HEK293 (cell line): ENCODE data around the gene CTDSP2.

ENCODE experiments used
- BCL11B ChIP-seq: fragments of 450-650 bp; formaldehyde crosslinking; IDR thresholded peaks from 2 replicates; pipeline ENCODE4 v1.5.1; 2016; ENCODE audit warnings: low read depth, missing biosample characterization, missing genetic modification characterization
- INSM2 ChIP-seq: fragments of 450-650 bp; formaldehyde crosslinking; IDR thresholded peaks from 2 replicates; pipeline ENCODE4 v1.5.1; 2016; ENCODE audit warnings: missing biosample characterization, missing genetic modification characterization
- KLF9 ChIP-seq: fragments of 450-650 bp; formaldehyde crosslinking; IDR thresholded peaks from 2 replicates; pipeline ENCODE4 v1.5.1; 2016; ENCODE audit warnings: missing biosample characterization, missing genetic modification characterization, low read depth
- MYNN ChIP-seq: fragments of 450-650 bp; formaldehyde crosslinking; IDR thresholded peaks from 2 replicates; pipeline ENCODE4 v1.5.1; 2016; ENCODE audit warnings: missing biosample characterization, missing genetic modification characterization, borderline replicate concordance
- PRDM2 ChIP-seq: fragments of 450-650 bp; formaldehyde crosslinking; IDR thresholded peaks from 2 replicates; pipeline ENCODE4 v1.5.1; 2016; ENCODE audit warnings: missing biosample characterization, missing genetic modification characterization, borderline replicate concordance
- SP7 ChIP-seq: fragments of 450-650 bp; formaldehyde crosslinking; IDR thresholded peaks from 2 replicates; pipeline ENCODE4 v1.5.1; 2016; ENCODE audit warnings: missing biosample characterization, missing genetic modification characterization
- ZBTB17 ChIP-seq: fragments of 450-650 bp; formaldehyde crosslinking; IDR thresholded peaks from 2 replicates; pipeline ENCODE4 v1.5.1; 2016; ENCODE audit warnings: missing biosample characterization, missing genetic modification characterization
- ZBTB21 ChIP-seq: fragments of 450-650 bp; formaldehyde crosslinking; IDR thresholded peaks from 2 replicates; pipeline ENCODE4 v1.5.1; 2017; ENCODE audit warnings: missing biosample characterization, missing genetic modification characterization
- ZIC2 ChIP-seq: fragments of 450-650 bp; formaldehyde crosslinking; IDR thresholded peaks from 2 replicates; pipeline ENCODE4 v1.5.1; 2016; ENCODE audit warnings: missing biosample characterization, missing genetic modification characterization
- ZNF132 ChIP-seq: fragments of 450-650 bp; formaldehyde crosslinking; IDR thresholded peaks from 2 replicates; pipeline ENCODE4 v1.5.1; 2017; ENCODE audit warnings: missing biosample characterization, missing genetic modification characterization, borderline replicate concordance
- ZNF146 ChIP-seq: fragments of 450-650 bp; formaldehyde crosslinking; IDR thresholded peaks from 2 replicates; pipeline ENCODE4 v1.5.1; 2016; ENCODE audit warnings: missing biosample characterization, missing genetic modification characterization
- ZNF184 ChIP-seq: fragments of 450-650 bp; IDR thresholded peaks from 2 replicates; pipeline ENCODE4 v1.5.1; 2018; ENCODE audit warnings: missing biosample characterization, mild to moderate bottlenecking, missing genetic modification characterization
- ZNF391 ChIP-seq: fragments of 450-650 bp; formaldehyde crosslinking; IDR thresholded peaks from 2 replicates; pipeline ENCODE4 v1.5.1; 2016; ENCODE audit warnings: low read depth, missing biosample characterization, missing genetic modification characterization, borderline replicate concordance
- ZNF501 ChIP-seq: fragments of 450-650 bp; formaldehyde crosslinking; IDR thresholded peaks from 2 replicates; pipeline ENCODE4 v1.5.1; 2016; ENCODE audit warnings: missing biosample characterization, missing genetic modification characterization
- ZNF510 ChIP-seq: fragments of 450-650 bp; formaldehyde crosslinking; IDR thresholded peaks from 2 replicates; pipeline ENCODE4 v1.5.1; 2018; ENCODE audit warnings: mild to moderate bottlenecking, missing genetic modification characterization, missing biosample characterization; ENCODE audit not compliant: insufficient replicate concordance
- ZNF629 ChIP-seq: fragments of 450-650 bp; formaldehyde crosslinking; IDR thresholded peaks from 2 replicates; pipeline ENCODE4 v1.5.1; 2017; ENCODE audit warnings: missing biosample characterization, missing genetic modification characterization
- ZNF645 ChIP-seq: fragments of 450-650 bp; formaldehyde crosslinking; IDR thresholded peaks from 2 replicates; pipeline ENCODE4; 2016; ENCODE audit warnings: missing biosample characterization, missing genetic modification characterization
- TF ChIP-seq, protein P1 (sequence below): fragments of 450-650 bp; formaldehyde crosslinking; IDR thresholded peaks from 2 replicates; pipeline ENCODE4 v1.5.1; 2017; ENCODE audit warnings: missing biosample characterization, missing genetic modification characterization
- TF ChIP-seq, protein P2 (sequence below): fragments of 450-650 bp; formaldehyde crosslinking; IDR thresholded peaks from 2 replicates; pipeline ENCODE4 v1.5.1; 2016; ENCODE audit warnings: missing biosample characterization, missing genetic modification characterization
- TF ChIP-seq, protein P3 (sequence below): fragments of 450-650 bp; formaldehyde crosslinking; IDR thresholded peaks from 2 replicates; pipeline ENCODE4 v1.5.1; 2016; ENCODE audit warnings: missing biosample characterization, missing genetic modification characterization
- TF ChIP-seq, protein P4 (sequence below): fragments of 450-650 bp; formaldehyde crosslinking; IDR thresholded peaks from 2 replicates; pipeline ENCODE4 v1.5.1; 2016; ENCODE audit warnings: missing biosample characterization, missing genetic modification characterization

The CTDSP2 gene

GRCh38 chr12:57771873-57772428 is 74.6 kb downstream of the CTDSP2 start, which contains the start of gene METTL1 (continued):
- TF ChIP-seq, protein P1, sequence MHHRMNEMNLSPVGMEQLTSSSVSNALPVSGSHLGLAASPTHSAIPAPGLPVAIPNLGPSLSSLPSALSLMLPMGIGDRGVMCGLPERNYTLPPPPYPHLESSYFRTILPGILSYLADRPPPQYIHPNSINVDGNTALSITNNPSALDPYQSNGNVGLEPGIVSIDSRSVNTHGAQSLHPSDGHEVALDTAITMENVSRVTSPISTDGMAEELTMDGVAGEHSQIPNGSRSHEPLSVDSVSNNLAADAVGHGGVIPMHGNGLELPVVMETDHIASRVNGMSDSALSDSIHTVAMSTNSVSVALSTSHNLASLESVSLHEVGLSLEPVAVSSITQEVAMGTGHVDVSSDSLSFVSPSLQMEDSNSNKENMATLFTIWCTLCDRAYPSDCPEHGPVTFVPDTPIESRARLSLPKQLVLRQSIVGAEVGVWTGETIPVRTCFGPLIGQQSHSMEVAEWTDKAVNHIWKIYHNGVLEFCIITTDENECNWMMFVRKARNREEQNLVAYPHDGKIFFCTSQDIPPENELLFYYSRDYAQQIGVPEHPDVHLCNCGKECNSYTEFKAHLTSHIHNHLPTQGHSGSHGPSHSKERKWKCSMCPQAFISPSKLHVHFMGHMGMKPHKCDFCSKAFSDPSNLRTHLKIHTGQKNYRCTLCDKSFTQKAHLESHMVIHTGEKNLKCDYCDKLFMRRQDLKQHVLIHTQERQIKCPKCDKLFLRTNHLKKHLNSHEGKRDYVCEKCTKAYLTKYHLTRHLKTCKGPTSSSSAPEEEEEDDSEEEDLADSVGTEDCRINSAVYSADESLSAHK, result peak; percentile 57
- TF ChIP-seq ZBTB17 (peak; percentile 99), BCL11B (tag by site-specific recombination) (no peak), ZNF132 (tag by site-specific recombination) (no peak), ZNF629 (peak; percentile 98), ZNF391 (tag by site-specific recombination) (peak; percentile 75; the same call in 1 of the 2 replicates), ZIC2 (tag by site-specific recombination) (peak; percentile 69), ZBTB21 (tag by site-specific recombination) (peak; percentile 95), INSM2 (peak; percentile 81), SP7 (tag by site-specific recombination) (peak; percentile 93), ZNF501 (tag by site-specific recombination) (peak; percentile 99), KLF9 (tag by site-specific recombination) (peak; percentile 76; the same call in 1 of the 2 replicates), ZNF645 (tag by site-specific recombination) (no peak), ZNF146 (no peak), ZNF510 (tag by site-specific recombination) (no peak), ZNF184 (peak; percentile 55; the same call in 1 of the 2 replicates), MYNN (tag by site-specific recombination) (peak; percentile 66; the same call in 1 of the 2 replicates), PRDM2 (tag by site-specific recombination) (no peak)
- TF ChIP-seq, protein P2, sequence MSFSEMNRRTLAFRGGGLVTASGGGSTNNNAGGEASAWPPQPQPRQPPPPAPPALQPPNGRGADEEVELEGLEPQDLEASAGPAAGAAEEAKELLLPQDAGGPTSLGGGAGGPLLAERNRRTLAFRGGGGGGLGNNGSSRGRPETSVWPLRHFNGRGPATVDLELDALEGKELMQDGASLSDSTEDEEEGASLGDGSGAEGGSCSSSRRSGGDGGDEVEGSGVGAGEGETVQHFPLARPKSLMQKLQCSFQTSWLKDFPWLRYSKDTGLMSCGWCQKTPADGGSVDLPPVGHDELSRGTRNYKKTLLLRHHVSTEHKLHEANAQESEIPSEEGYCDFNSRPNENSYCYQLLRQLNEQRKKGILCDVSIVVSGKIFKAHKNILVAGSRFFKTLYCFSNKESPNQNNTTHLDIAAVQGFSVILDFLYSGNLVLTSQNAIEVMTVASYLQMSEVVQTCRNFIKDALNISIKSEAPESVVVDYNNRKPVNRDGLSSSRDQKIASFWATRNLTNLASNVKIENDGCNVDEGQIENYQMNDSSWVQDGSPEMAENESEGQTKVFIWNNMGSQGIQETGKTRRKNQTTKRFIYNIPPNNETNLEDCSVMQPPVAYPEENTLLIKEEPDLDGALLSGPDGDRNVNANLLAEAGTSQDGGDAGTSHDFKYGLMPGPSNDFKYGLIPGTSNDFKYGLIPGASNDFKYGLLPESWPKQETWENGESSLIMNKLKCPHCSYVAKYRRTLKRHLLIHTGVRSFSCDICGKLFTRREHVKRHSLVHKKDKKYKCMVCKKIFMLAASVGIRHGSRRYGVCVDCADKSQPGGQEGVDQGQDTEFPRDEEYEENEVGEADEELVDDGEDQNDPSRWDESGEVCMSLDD (tag by site-specific recombination), result peak; percentile 98
- TF ChIP-seq, protein P3, sequence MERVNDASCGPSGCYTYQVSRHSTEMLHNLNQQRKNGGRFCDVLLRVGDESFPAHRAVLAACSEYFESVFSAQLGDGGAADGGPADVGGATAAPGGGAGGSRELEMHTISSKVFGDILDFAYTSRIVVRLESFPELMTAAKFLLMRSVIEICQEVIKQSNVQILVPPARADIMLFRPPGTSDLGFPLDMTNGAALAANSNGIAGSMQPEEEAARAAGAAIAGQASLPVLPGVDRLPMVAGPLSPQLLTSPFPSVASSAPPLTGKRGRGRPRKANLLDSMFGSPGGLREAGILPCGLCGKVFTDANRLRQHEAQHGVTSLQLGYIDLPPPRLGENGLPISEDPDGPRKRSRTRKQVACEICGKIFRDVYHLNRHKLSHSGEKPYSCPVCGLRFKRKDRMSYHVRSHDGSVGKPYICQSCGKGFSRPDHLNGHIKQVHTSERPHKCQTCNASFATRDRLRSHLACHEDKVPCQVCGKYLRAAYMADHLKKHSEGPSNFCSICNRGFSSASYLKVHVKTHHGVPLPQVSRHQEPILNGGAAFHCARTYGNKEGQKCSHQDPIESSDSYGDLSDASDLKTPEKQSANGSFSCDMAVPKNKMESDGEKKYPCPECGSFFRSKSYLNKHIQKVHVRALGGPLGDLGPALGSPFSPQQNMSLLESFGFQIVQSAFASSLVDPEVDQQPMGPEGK (tag by site-specific recombination), result peak; percentile 85
- TF ChIP-seq, protein P4, sequence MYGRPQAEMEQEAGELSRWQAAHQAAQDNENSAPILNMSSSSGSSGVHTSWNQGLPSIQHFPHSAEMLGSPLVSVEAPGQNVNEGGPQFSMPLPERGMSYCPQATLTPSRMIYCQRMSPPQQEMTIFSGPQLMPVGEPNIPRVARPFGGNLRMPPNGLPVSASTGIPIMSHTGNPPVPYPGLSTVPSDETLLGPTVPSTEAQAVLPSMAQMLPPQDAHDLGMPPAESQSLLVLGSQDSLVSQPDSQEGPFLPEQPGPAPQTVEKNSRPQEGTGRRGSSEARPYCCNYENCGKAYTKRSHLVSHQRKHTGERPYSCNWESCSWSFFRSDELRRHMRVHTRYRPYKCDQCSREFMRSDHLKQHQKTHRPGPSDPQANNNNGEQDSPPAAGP (tag by site-specific recombination), result peak; percentile 93
